CD4-positive, alpha-beta T cell treated with Interleukin-4 for 4 hours (primary cell): Measurements from ENCODE around the gene VSIG2.
"Not testable (repeated sequence)": the region's sequence is repeated elsewhere in the genome, so short reads cannot be mapped to it uniquely, and the experiment has no call there.

Experiments
- DNase-seq: peaks from one replicate; pipeline ENCODE4 v3.0.0-alpha.2; 2020

Gene VSIG2

GRCh38 chr11:124751741-124752470, at the start of gene VSIG2:
Gene VSIG2 (minus strand): TSS chr11:124752255. CDS start chr11:124752137, 118 bp downstream.
- no peak for DNase-seq

GRCh38 chr11:124801014-124801413, 49.0 kb upstream of the VSIG2 start:
- DNase-seq, result no peak

- peak; percentile 69 for DNase-seq
These were observed 48.3 kb upstream of the VSIG2 start, which contains the start of gene MSANTD2 for GRCh38 chr11:124800226-124800929. Gene MSANTD2 (minus strand): TSS chr11:124800406. CDS start chr11:124800380, 26 bp downstream.

- DNase-seq, result no peak
These were observed 47.5 kb upstream of the VSIG2 start for GRCh38 chr11:124799348-124800225.

- no peak for DNase-seq
These were observed 46.9 kb upstream of the VSIG2 start for GRCh38 chr11:124798991-124799347.

GRCh38 chr11:124796312-124796711, 44.3 kb upstream of the VSIG2 start:
- DNase-seq, result no peak

GRCh38 chr11:124793466-124794278, 41.6 kb upstream of the VSIG2 start:
- DNase-seq, result peak; percentile 56

GRCh38 chr11:124791626-124792341, 39.7 kb upstream of the VSIG2 start:
- no peak for DNase-seq

GRCh38 chr11:124788521-124788920, 36.5 kb upstream of the VSIG2 start:
- no peak for DNase-seq

- DNase-seq, result no peak
These were observed 32.0 kb upstream of the VSIG2 start for GRCh38 chr11:124784051-124784450.

GRCh38 chr11:124783002-124783401, 30.9 kb upstream of the VSIG2 start:
- DNase-seq, result no peak

GRCh38 chr11:124779568-124779967, 27.5 kb upstream of the VSIG2 start:
- DNase-seq, result no peak

GRCh38 chr11:124778281-124778680, 26.2 kb upstream of the VSIG2 start:
- no peak for DNase-seq

- DNase-seq, result no peak
These were observed 25.0 kb upstream of the VSIG2 start for GRCh38 chr11:124776865-124777645.

- not testable (repeated sequence) for DNase-seq
These were observed 18.9 kb upstream of the VSIG2 start for GRCh38 chr11:124770959-124771358.

GRCh38 chr11:124769806-124770774, 18.0 kb upstream of the VSIG2 start:
- no peak for DNase-seq

GRCh38 chr11:124768914-124769313, 16.9 kb upstream of the VSIG2 start:
- DNase-seq, result no peak

GRCh38 chr11:124766156-124766555, 14.1 kb upstream of the VSIG2 start:
- DNase-seq, result no peak

GRCh38 chr11:124763156-124763947, 11.3 kb upstream of the VSIG2 start:
- DNase-seq, result peak; percentile 76
